Osteocyte (in vitro differentiated cells): ENCODE data around the gene AMPD3. TPM values are rescaled to one million over a fixed set of nuclear protein-coding genes. Genes with fewer than 3 reads are reported as not detected.

Experiments
- total RNA-seq: library from RNA; stranded (reverse); gene quantifications from 2 replicates; pipeline ENCODE4 v1.2.1, GENCODE V29; 2021

Gene AMPD3
- total RNA-seq, 1 donor from 2014 or later: 5.3 TPM

Other genes with a start within 250 kb of the AMPD3 start
- gene SBF2, start 161.0 kb upstream of the AMPD3 start, total RNA-seq: 65.2 and 80.0 TPM in 2 replicates
- gene ADM, start 150.2 kb upstream of the AMPD3 start, total RNA-seq: 239 and 244 TPM in 2 replicates
- 28.7 and 30.0 TPM in 2 replicates for gene RNF141, start 85.9 kb downstream of the AMPD3 start, total RNA-seq
- gene LYVE1, start 113.4 kb downstream of the AMPD3 start, total RNA-seq: 1.5 and 2.1 TPM in 2 replicates
- gene IRAG1, start 238.5 kb downstream of the AMPD3 start, total RNA-seq: 22.2 and 24.0 TPM in 2 replicates